ENCODE measurements around the gene CISH.

Gene CISH

DNA sequence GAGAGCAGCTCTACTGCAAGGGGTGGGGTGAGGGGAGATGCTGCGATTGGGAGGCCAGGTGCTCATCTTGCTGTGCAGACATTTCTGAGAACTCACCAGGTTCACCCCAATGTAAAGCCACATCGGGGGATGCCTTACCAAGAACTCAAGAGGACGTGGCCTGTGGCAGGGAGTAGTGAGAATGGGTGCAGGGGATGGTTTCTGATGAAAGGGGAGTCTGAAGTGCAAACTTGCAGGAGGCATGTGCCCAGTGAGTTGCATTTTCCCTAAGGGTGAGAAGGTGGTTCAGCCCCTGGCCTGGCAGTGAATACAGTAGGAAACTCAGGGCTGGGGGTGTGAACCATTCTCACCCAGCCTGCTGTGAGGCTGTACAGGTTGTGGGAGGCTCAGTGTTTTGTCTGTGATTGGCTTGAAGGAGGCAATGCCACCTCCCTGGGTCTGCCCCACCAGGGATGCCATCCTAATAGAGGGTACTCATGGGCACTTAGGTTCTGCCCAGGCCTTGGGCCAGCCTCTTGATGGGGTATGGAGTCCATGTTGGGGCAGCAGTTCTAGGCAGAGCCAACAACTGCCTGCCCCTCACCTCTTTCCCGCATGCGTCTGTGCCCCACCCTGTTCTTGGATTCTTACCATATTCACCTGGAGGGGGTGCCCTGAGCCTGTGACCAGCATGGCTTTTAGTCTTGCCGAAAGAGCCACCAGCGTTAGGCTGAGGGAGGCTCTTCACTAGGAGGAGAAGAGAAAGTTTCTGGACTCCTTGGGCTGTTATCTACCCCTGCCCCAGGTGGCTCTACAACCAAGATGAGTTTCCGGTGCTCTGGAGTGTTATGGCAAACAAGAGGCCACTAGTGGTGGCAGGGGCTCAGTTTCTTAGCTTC lies 37.8 kb downstream of the CISH start:
- H3K4me2 ChIP-seq (ENCODE audit: insufficient read depth, low read length), result peak overlapping the region; percentile 90
- H3K27ac ChIP-seq (ENCODE audit: low read length), result peak overlapping the region; percentile 96
- H3K27me3 ChIP-seq (ENCODE audit: insufficient read depth, low read length, poor library complexity), result no peaks in the 10 kb centered on the region
- peaks cover 64% of the 10 kb centered on the region for H3K36me3 ChIP-seq (ENCODE audit: insufficient read depth, low read length)
- peak overlapping the region; percentile 80 for H3K9ac ChIP-seq (ENCODE audit: low read depth, low read length)
- peak; percentile 97 for DNase-seq
- ATAC-seq (ENCODE audit: insufficient read depth, low read depth), result peak; percentile 65
- peaks cover 78% of the 10 kb centered on the region for H3K79me2 ChIP-seq (ENCODE audit: insufficient read depth, low read length)
- no peaks in the 10 kb centered on the region for H4K20me1 ChIP-seq (ENCODE audit: insufficient read depth, low read length)
- TF ChIP-seq CTCF (IDR thresholded peaks at IDR 0.05; ENCODE audit: borderline replicate concordance, extremely low read depth, low read length, poor library complexity, severe bottlenecking) (peak; percentile 52), EZH2 (IDR thresholded peaks at IDR 0.05; ENCODE audit: borderline replicate concordance, low read depth, low read length, severe bottlenecking) (no peak)
- H2AFZ ChIP-seq (ENCODE audit: low read depth, low read length), result no peak overlapping the region
- H3K9me3 ChIP-seq (ENCODE audit: insufficient read depth, low read length, severe bottlenecking), result no peaks in the 10 kb centered on the region
- peak overlapping the region in 1 of 2 experiments; percentile 92; a peak in 2 of 4 replicates for H3K4me3 ChIP-seq (ENCODE audit: low read depth in 1 of 2, low read length in 2 of 2)
- H3K4me1 ChIP-seq (ENCODE audit: insufficient read depth, low read length), result peaks cover 68% of the 10 kb centered on the region

DNA sequence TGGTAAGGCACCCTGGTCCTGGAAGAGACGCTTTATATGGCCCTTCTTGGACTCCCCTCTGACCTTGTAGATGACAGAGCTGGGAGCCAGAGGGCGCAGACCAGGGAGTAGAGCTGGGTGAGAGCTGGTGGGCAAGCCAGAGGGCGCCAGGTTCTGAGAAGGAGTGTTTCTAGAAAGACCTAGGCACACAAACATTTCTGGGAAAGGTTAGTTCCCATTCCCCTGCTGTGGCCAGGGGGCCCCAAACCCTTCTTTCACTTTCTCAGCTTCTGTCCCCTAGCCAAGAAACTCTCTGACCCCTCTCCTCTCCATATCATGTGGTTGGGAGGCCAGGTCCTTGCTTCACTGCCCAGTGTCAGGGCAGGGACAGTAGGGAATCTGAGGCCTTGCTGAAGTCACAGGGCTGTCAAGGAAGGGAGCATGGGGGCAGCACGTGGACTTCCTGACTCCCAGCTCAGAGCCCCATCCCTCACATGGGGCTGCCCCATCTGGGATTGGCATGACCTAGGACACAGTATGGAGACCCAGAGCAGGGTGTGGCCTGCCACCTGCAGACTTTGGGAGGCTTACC lies 38.7 kb downstream of the CISH start:
- peak; percentile 9 for ATAC-seq (ENCODE audit: insufficient read depth, low read depth)
- TF ChIP-seq CTCF (IDR thresholded peaks at IDR 0.05; ENCODE audit: borderline replicate concordance, extremely low read depth, low read length, poor library complexity, severe bottlenecking) (peak; percentile 59), EZH2 (IDR thresholded peaks at IDR 0.05; ENCODE audit: borderline replicate concordance, low read depth, low read length, severe bottlenecking) (no peak)
- Histone ChIP-seq H3K27me3 (ENCODE audit: insufficient read depth, low read length, poor library complexity) (no peaks in the 10 kb centered on the region), H3K4me2 (ENCODE audit: insufficient read depth, low read length) (peak overlapping the region; percentile 90), H3K9ac (ENCODE audit: low read depth, low read length) (peak overlapping the region; percentile 80), H3K27ac (ENCODE audit: low read length) (peak overlapping the region; percentile 96), H3K79me2 (ENCODE audit: insufficient read depth, low read length) (peaks cover 85% of the 10 kb centered on the region), H3K4me1 (ENCODE audit: insufficient read depth, low read length) (peaks cover 78% of the 10 kb centered on the region), H2AFZ (ENCODE audit: low read depth, low read length) (no peak overlapping the region), H3K36me3 (ENCODE audit: insufficient read depth, low read length) (peaks cover 55% of the 10 kb centered on the region), H3K4me3 (ENCODE audit: low read depth in 1 of 2, low read length in 2 of 2) (peak overlapping the region; percentile 3 to 92; a peak in 3 of 4 replicates), H3K9me3 (ENCODE audit: insufficient read depth, low read length, severe bottlenecking) (no peaks in the 10 kb centered on the region), H4K20me1 (ENCODE audit: insufficient read depth, low read length) (no peaks in the 10 kb centered on the region)
- peak; percentile 82 for DNase-seq

DNA sequence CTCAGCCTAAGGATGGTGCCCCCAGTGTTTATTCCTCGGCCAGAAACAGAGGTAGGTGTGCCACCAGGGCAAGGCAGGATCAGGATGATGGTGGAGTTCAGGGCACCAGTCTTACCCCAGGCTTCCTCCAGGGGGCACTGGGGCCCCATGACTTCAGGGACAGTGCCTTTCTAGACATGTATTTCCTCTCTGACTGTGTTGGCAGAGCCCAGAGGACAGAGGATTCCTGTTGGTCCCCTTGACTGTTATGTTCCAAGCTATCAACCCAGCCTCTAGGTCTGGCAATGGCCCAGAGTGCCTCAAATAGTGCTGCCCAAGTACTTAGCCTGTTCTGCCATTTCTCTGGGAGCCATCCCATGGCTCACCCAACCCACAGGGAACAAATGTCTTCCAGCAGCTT lies 39.4 kb downstream of the CISH start:
- Histone ChIP-seq H3K4me2 (ENCODE audit: insufficient read depth, low read length) (peak overlapping the region; percentile 90), H2AFZ (ENCODE audit: low read depth, low read length) (no peak overlapping the region), H4K20me1 (ENCODE audit: insufficient read depth, low read length) (no peaks in the 10 kb centered on the region), H3K36me3 (ENCODE audit: insufficient read depth, low read length) (peaks cover 48% of the 10 kb centered on the region), H3K9me3 (ENCODE audit: insufficient read depth, low read length, severe bottlenecking) (no peaks in the 10 kb centered on the region), H3K79me2 (ENCODE audit: insufficient read depth, low read length) (peaks cover 85% of the 10 kb centered on the region), H3K4me1 (ENCODE audit: insufficient read depth, low read length) (peaks cover 85% of the 10 kb centered on the region), H3K9ac (ENCODE audit: low read depth, low read length) (peak overlapping the region; percentile 80), H3K27ac (ENCODE audit: low read length) (peak overlapping the region; percentile 96), H3K27me3 (ENCODE audit: insufficient read depth, low read length, poor library complexity) (no peaks in the 10 kb centered on the region), H3K4me3 (ENCODE audit: low read depth in 1 of 2, low read length in 2 of 2) (peak overlapping the region; percentile 3 to 92; a peak in 3 of 4 replicates)
- TF ChIP-seq EZH2 (IDR thresholded peaks at IDR 0.05; ENCODE audit: borderline replicate concordance, low read depth, low read length, severe bottlenecking) (no peak), CTCF (IDR thresholded peaks at IDR 0.05; ENCODE audit: borderline replicate concordance, extremely low read depth, low read length, poor library complexity, severe bottlenecking) (peak; percentile 98)
- DNase-seq (peak; percentile 92), ATAC-seq (ENCODE audit: insufficient read depth, low read depth) (peak; percentile 32)
